Tibial artery (tissue), 4 donors: ENCODE data around the gene SMC1B.
"Not testable (repeated sequence)": the region's sequence is repeated elsewhere in the genome, so short reads cannot be mapped to it uniquely, and the experiment has no call there.

Source experiments
- DNase-seq, 2 donors: peaks; one replicate each; pipeline ENCODE4 v3.0.0-alpha.2; 2019
- H3K27ac ChIP-seq, 2 donors: fragments of 200-600 bp; sonication (generic) in 1 of 2; 1 replicate in 1 of 2; 2 replicates in 1 of 2; pipeline ENCODE4 v1.5.1; 2018 to 2019; ENCODE audit warnings: mild to moderate bottlenecking in 1 of 2
- H3K27me3 ChIP-seq, 2 donors: fragments of 200-600 bp; sonication (generic) in 1 of 2; one replicate each; pipeline versions ENCODE4 v1.5.1 to v1.6.0; 2016 to 2019
- H3K36me3 ChIP-seq, 3 donors: fragments of 200-600 bp; sonication (generic) in 2 of 3; one replicate each; pipeline ENCODE4 v1.5.1; 2016 to 2019; ENCODE audit warnings: mild to moderate bottlenecking in 2 of 3
- H3K4me1 ChIP-seq, 4 donors: fragments of 200-600 bp; sonication (generic) in 2 of 4; 1 replicate in 3 of 4; 2 replicates in 1 of 4; pipeline ENCODE4 v1.5.1; 2016 to 2019
- H3K4me3 ChIP-seq, 2 donors: fragments of 200-600 bp; sonication (generic) in 1 of 2; 1 replicate in 1 of 2; 2 replicates in 1 of 2; pipeline ENCODE4 v1.5.1; 2018 to 2019; ENCODE audit warnings: mild to moderate bottlenecking in 2 of 2
- H3K9me3 ChIP-seq, 3 donors: fragments of 200-600 bp; sonication (generic) in 1 of 3; one replicate each; pipeline ENCODE4 v1.5.1; 2016 to 2019
- CTCF ChIP-seq, 2 experiments: fragments of 200-600 bp in 1 of 2; fragments of 450-650 bp in 1 of 2; IDR thresholded peaks; one replicate each; pipeline ENCODE4 v1.5.1; 2017 to 2019; ENCODE audit warnings: antibody characterized with exemption in 2 of 2, mild to moderate bottlenecking in 1 of 2, moderate library complexity in 1 of 2
- intact Hi-C: fragments of 100-400 bp; cut with DNase I; formaldehyde crosslinking; loops from one replicate; pipeline ENCODE4 v1.15.0; 2023; ENCODE audit warnings: low total_unique reads

SMC1B gene

GRCh38 chr22:45328822-45329529, 84.4 kb downstream of the SMC1B start:
- no peak overlapping the region for H3K27ac ChIP-seq
- no peaks in the 10 kb centered on the region for H3K4me1 ChIP-seq
- no peak for TF ChIP-seq CTCF (IDR thresholded peaks at IDR 0.05)
- H3K36me3 ChIP-seq: peaks cover 25 to 84% (median 55%) of the 10 kb centered on the region in 3 donors
- intact Hi-C loops: loop anchor here (10.0 kb wide), 1 partner anchor 106 kb away; no protein-coding TSS in a partner anchor
- H3K4me3 ChIP-seq: no peak overlapping the region
- H3K9me3 ChIP-seq: no peaks in the 10 kb centered on the region
- H3K27me3 ChIP-seq: no peaks in the 10 kb centered on the region
- no peak for DNase-seq

DNA sequence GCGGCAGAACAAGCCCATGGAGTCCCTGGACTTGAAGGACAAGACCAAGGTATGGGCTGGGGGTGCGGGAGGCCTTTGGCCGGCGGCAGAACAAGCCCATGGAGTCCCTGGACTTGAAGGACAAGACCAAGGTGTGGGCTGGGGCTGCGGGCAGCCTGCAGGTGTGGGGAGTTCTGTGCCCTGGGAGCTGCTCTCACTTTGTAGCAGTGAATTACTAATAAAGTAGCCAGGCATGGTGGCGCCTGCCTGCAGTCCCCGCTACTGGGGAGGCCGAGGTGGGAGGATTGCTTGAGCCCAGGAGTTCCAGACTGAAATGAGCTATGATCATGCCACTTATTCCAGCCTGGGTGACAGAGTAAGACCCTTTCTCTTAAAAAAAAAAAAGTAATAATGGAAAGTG, 85.1 kb downstream of the SMC1B start:
- H3K36me3 ChIP-seq: peaks cover 32 to 89% (median 59%) of the 10 kb centered on the region in 3 donors
- H3K4me1 ChIP-seq, H3K27ac ChIP-seq: not testable (repeated sequence)

DNA sequence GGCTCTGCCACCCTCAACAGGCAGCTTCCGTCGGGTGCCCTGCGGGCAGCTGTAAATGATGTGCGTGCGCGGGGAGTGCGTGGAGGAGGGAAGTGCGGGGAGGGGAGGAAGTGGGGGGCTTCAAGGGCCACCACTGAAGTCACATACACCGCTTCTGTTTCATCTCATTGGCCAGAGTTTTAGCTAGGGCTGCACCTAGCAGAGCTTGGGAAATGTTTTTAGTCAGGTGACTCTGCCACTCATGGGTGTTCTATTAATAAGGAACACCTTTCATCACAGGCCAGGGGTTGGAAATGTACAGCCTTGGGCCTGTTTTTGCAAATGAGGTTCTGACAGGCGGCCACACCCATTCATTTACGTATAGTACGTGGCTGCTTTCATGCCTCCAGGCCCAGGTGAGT, 89.1 kb downstream of the SMC1B start:
- H3K9me3 ChIP-seq: no peaks in the 10 kb centered on the region
- no peaks in the 10 kb centered on the region for H3K27me3 ChIP-seq
- no peak for DNase-seq
- peaks cover 23 to 65% (median 44%) of the 10 kb centered on the region in 3 donors for H3K36me3 ChIP-seq
- no peak overlapping the region for H3K27ac ChIP-seq
- H3K4me1 ChIP-seq: peaks cover 0 to 13% (median 5%) of the 10 kb centered on the region in 4 donors
- no peak overlapping the region for H3K4me3 ChIP-seq
- intact Hi-C loops: loop anchor here (10.0 kb wide), 1 partner anchor 110 kb away; no protein-coding TSS in a partner anchor
- no peak for TF ChIP-seq CTCF (IDR thresholded peaks at IDR 0.05)

More for the DNA sequence above, 85.1 kb downstream of the SMC1B start:
- intact Hi-C loops: loop anchor here (10.0 kb wide), 1 partner anchor 107 kb away; no protein-coding TSS in a partner anchor
- DNase-seq, H3K27me3 ChIP-seq, H3K4me3 ChIP-seq, H3K9me3 ChIP-seq: not testable (repeated sequence)

- no peak overlapping the region for H3K27ac ChIP-seq
- H3K36me3 ChIP-seq: peaks cover 23 to 61% (median 44%) of the 10 kb centered on the region in 3 donors
- TF ChIP-seq CTCF (IDR thresholded peaks at IDR 0.05): no peak
- peaks cover 2 to 19% (median 11%) of the 10 kb centered on the region in 4 donors for H3K4me1 ChIP-seq
- no peaks in the 10 kb centered on the region for H3K27me3 ChIP-seq
- no peaks in the 10 kb centered on the region for H3K9me3 ChIP-seq
- intact Hi-C loops: loop anchor here (10.0 kb wide), 1 partner anchor 111 kb away; no protein-coding TSS in a partner anchor
- no peak overlapping the region for H3K4me3 ChIP-seq
- no peak for DNase-seq
These were observed 89.7 kb downstream of the SMC1B start for GRCh38 chr22:45323695-45324094.

DNA sequence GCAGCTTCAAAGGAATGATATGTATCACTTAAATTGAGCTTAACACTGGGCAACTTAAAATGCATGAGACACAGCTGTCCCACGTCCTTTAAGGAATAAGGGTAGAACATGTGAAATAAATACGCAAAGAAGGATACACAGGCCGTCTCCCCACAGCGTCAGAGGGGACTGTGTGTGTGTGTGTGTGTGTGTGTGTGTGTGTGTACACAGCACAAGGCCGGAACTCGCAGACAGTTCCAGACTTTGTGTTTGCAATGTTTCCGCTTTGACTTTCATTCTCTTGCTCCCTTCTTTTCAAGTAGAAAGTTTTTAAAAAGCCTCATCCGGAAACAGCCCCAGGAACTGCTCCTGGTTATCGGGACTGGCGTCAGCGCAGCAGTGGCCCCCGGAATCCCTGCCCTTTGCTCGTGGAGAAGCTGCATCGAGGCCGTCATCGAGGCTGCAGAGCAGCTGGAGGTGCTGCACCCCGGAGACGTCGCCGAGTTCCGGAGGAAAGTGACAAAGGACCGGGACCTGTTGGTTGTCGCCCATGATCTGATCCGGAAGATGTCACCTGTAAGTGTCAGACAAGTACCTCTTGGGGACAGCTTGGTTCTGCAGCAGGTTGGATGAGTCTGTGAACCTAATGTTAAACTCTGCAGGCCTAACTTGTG, 90.4 kb downstream of the SMC1B start:
- H3K27me3 ChIP-seq: no peaks in the 10 kb centered on the region
- no peaks in the 10 kb centered on the region for H3K9me3 ChIP-seq
- peaks cover 9 to 26% (median 17%) of the 10 kb centered on the region in 4 donors for H3K4me1 ChIP-seq
- intact Hi-C loops: loop anchor here (10.0 kb wide), 1 partner anchor 112 kb away; no protein-coding TSS in a partner anchor
- no peak overlapping the region for H3K27ac ChIP-seq
- no peak for TF ChIP-seq CTCF (IDR thresholded peaks at IDR 0.05)
- no peak overlapping the region for H3K4me3 ChIP-seq
- DNase-seq: no peak
- peaks cover 23 to 55% (median 41%) of the 10 kb centered on the region in 3 donors for H3K36me3 ChIP-seq

- peaks cover 9 to 38% (median 25%) of the 10 kb centered on the region in 4 donors for H3K4me1 ChIP-seq
- peaks cover 23 to 45% (median 31%) of the 10 kb centered on the region in 3 donors for H3K36me3 ChIP-seq
- intact Hi-C loops: loop anchor here (10.0 kb wide), 1 partner anchor 113 kb away; no protein-coding TSS in a partner anchor
- H3K9me3 ChIP-seq: no peaks in the 10 kb centered on the region
- no peak overlapping the region for H3K4me3 ChIP-seq
- TF ChIP-seq CTCF (IDR thresholded peaks at IDR 0.05): no peak
- no peak for DNase-seq
- no peaks in the 10 kb centered on the region for H3K27me3 ChIP-seq
- no peak overlapping the region for H3K27ac ChIP-seq
These were observed 91.6 kb downstream of the SMC1B start for GRCh38 chr22:45321827-45322226.
